H9 (cell line): ENCODE results near the gene RIOK2. TPM values are rescaled to one million over a fixed set of nuclear protein-coding genes. Genes with fewer than 3 reads are reported as not detected.

Source experiments
- DNase-seq: peaks from one replicate; pipeline ENCODE4 v3.0.0-alpha.2; 2017
- H2AFZ ChIP-seq: one replicate; pipeline ENCODE4 v1.6.1; 2013; ENCODE audit warnings: mild to moderate bottlenecking, low read length, control low read depth, moderate library complexity
- H2AK5ac ChIP-seq: 2 replicates; pipeline ENCODE4 v1.6.1; 2013; ENCODE audit warnings: low read length, control low read depth, mixed read lengths; ENCODE audit not compliant: insufficient read length
- H2BK120ac ChIP-seq: one replicate; pipeline ENCODE4 v1.6.1; 2013; ENCODE audit warnings: low read depth, mild to moderate bottlenecking, low read length, control low read depth, inconsistent platforms; ENCODE audit not compliant: poor library complexity, severe bottlenecking
- H2BK12ac ChIP-seq: 2 replicates; pipeline ENCODE4 v1.6.1; 2013; ENCODE audit warnings: low read length, control low read depth, mixed read lengths, low read depth; ENCODE audit not compliant: insufficient read length
- H2BK15ac ChIP-seq: 2 replicates; pipeline ENCODE4 v1.6.1; 2013; ENCODE audit warnings: low read depth, low read length, control low read depth
- H2BK20ac ChIP-seq: one replicate; pipeline ENCODE4 v1.6.1; 2013; ENCODE audit warnings: low read depth, mild to moderate bottlenecking, low read length, control low read depth, inconsistent platforms; ENCODE audit not compliant: poor library complexity, severe bottlenecking
- H2BK5ac ChIP-seq: 2 replicates; pipeline ENCODE4 v1.6.1; 2013; ENCODE audit warnings: low read length, control low read depth, mixed read lengths; ENCODE audit not compliant: insufficient read length
- H3K14ac ChIP-seq: 2 replicates; pipeline ENCODE4 v1.6.1; 2013; ENCODE audit warnings: low read length, control low read depth; ENCODE audit not compliant: insufficient read depth
- H3K18ac ChIP-seq: 2 replicates; pipeline ENCODE4 v1.6.1; 2013; ENCODE audit warnings: low read depth, mild to moderate bottlenecking, mixed read lengths, low read length, control low read depth; ENCODE audit not compliant: insufficient read length
- H3K23ac ChIP-seq: 2 replicates; pipeline ENCODE4 v1.6.1; 2013; ENCODE audit warnings: low read length, control low read depth, mixed read lengths, low read depth; ENCODE audit not compliant: insufficient read length
- H3K23me2 ChIP-seq: 2 replicates; pipeline ENCODE4 v1.6.1; 2013; ENCODE audit warnings: low read depth, mild to moderate bottlenecking, mixed read lengths, low read length, control low read depth; ENCODE audit not compliant: insufficient read length, poor library complexity, severe bottlenecking
- H3K27ac ChIP-seq: 2 replicates; pipeline ENCODE4 v1.5.1; 2013; ENCODE audit warnings: low read length, control low read depth, mixed read lengths, low read depth; ENCODE audit not compliant: insufficient read length
- H3K27me3 ChIP-seq: 2 replicates; pipeline ENCODE4 v1.6.1; 2013; ENCODE audit warnings: low read length, control low read depth, inconsistent platforms; ENCODE audit not compliant: insufficient read depth
- H3K4ac ChIP-seq: 2 replicates; pipeline ENCODE4 v1.6.1; 2013; ENCODE audit warnings: low read depth, mild to moderate bottlenecking, control low read depth, inconsistent platforms, low read length, moderate library complexity
- H3K4me1 ChIP-seq: 2 replicates; pipeline ENCODE4 v1.6.1; 2013; ENCODE audit warnings: low read length, control low read depth, inconsistent platforms; ENCODE audit not compliant: insufficient read depth
- H3K4me2 ChIP-seq: 2 replicates; pipeline ENCODE4 v1.6.1; 2013; ENCODE audit warnings: low read length, control low read depth, mixed read lengths; ENCODE audit not compliant: insufficient read length, insufficient read depth
- H3K56ac ChIP-seq: 2 replicates; pipeline ENCODE4 v1.6.1; 2013; ENCODE audit warnings: low read depth, mild to moderate bottlenecking, mixed read lengths, low read length, control low read depth; ENCODE audit not compliant: insufficient read length
- H3K79me1 ChIP-seq: 2 replicates; pipeline ENCODE4 v1.6.1; 2013; ENCODE audit warnings: low read depth, mild to moderate bottlenecking, moderate library complexity, low read length, control low read depth, inconsistent platforms; ENCODE audit not compliant: insufficient read depth, poor library complexity, severe bottlenecking
- H3K79me2 ChIP-seq: 2 replicates; pipeline ENCODE4 v1.6.1; 2013; ENCODE audit warnings: low read length, control low read depth, inconsistent platforms; ENCODE audit not compliant: insufficient read depth
- H3K9ac ChIP-seq: 2 replicates; pipeline ENCODE4 v1.6.1; 2013; ENCODE audit warnings: low read length, control low read depth, mixed read lengths; ENCODE audit not compliant: insufficient read length; ENCODE audit errors: extremely low read depth
- H3K9me3 ChIP-seq: one replicate; pipeline ENCODE4 v1.6.1; 2013; ENCODE audit warnings: low read depth, low read length, inconsistent platforms; ENCODE audit not compliant: control insufficient read depth
- H3T11ph ChIP-seq: one replicate; pipeline ENCODE4 v1.6.1; 2013; ENCODE audit warnings: mild to moderate bottlenecking, low read length, control low read depth, inconsistent platforms
- H4K20me1 ChIP-seq: one replicate; pipeline ENCODE4 v1.6.1; 2013; ENCODE audit not compliant: control insufficient read depth, insufficient read length, insufficient read depth
- H4K5ac ChIP-seq: 2 replicates; pipeline ENCODE4 v1.6.1; 2013; ENCODE audit warnings: low read depth, mild to moderate bottlenecking, mixed read lengths, low read length, control low read depth; ENCODE audit not compliant: insufficient read length
- H4K8ac ChIP-seq: replicated peaks from 2 replicates; pipeline ENCODE4 v1.6.1; 2013; ENCODE audit warnings: low read length, control low read depth, mixed read lengths, low read depth; ENCODE audit not compliant: insufficient read length
- H4K91ac ChIP-seq: 2 replicates; pipeline ENCODE4 v1.6.1; 2013; ENCODE audit warnings: low read depth, mild to moderate bottlenecking, moderate library complexity, mixed read lengths, low read length, control low read depth; ENCODE audit not compliant: insufficient read length
- H3K27ac Mint-ChIP-seq, 3 experiments: 2 replicates in 2 of 3; 3 replicates in 1 of 3; pipeline ENCODE4 v1.8.0; 2020 to 2021; ENCODE audit warnings: mixed read lengths in 3 of 3, mild to moderate bottlenecking in 1 of 3, moderate library complexity in 1 of 3
- H3K27me3 Mint-ChIP-seq: 2 replicates; pipeline ENCODE4 v1.8.0; 2021; ENCODE audit warnings: low read depth, mild to moderate bottlenecking, moderate library complexity, mixed read lengths
- H3K36me3 Mint-ChIP-seq, 3 experiments: 2 replicates in 2 of 3; 3 replicates in 1 of 3; pipeline ENCODE4 v1.8.0; 2020 to 2021; ENCODE audit warnings: low read depth in 3 of 3, mixed read lengths in 3 of 3; ENCODE audit not compliant: insufficient read depth in 1 of 3
- H3K4me1 Mint-ChIP-seq, 2 experiments: 2 replicates each; pipeline ENCODE4 v1.8.0; 2020; ENCODE audit warnings: mixed read lengths in 2 of 2
- H3K4me3 Mint-ChIP-seq, 2 experiments: 2 replicates in 1 of 2; 3 replicates in 1 of 2; pipeline ENCODE4 v1.8.0; 2020 to 2021; ENCODE audit warnings: mild to moderate bottlenecking in 2 of 2, mixed read lengths in 2 of 2, moderate library complexity in 1 of 2
- H3K9me3 Mint-ChIP-seq, 2 experiments: 2 replicates in 1 of 2; 3 replicates in 1 of 2; pipeline ENCODE4 v1.8.0; 2020; ENCODE audit warnings: mild to moderate bottlenecking in 2 of 2, mixed read lengths in 2 of 2, moderate library complexity in 1 of 2
- CTCF ChIP-seq: fragments of 200-600 bp; sonication (generic); conservative IDR thresholded peaks from 3 replicates; pipeline ENCODE4 v1.8.0; 2021; ENCODE audit warnings: antibody characterized with exemption, mild to moderate bottlenecking
- WGBS: extraction: QIAGEN DNeasy Blood & Tissue Kit; methylation state at CpG from one replicate; pipeline ENCODE4 v1.1.7; 2013; ENCODE audit warnings: missing lambda C conversion rate, low lambda C conversion rate, mixed read lengths; ENCODE audit not compliant: insufficient read length; ENCODE audit errors: extremely low coverage; 5-methylcytosine and 5-hydroxymethylcytosine counted together
- total RNA-seq: library from RNA; stranded (reverse); gene quantifications from 2 replicates; pipeline ENCODE4 v1.2.1, GENCODE V29; 2021

RIOK2 gene
- total RNA-seq, 1 experiment from 2014 or later: 39.5 TPM

GRCh38 chr5:97162045-97162444 lies 21.0 kb downstream of the RIOK2 start:
- H2AFZ ChIP-seq: no peak overlapping the region
- no peak overlapping the region for H2AK5ac ChIP-seq
- DNase-seq: peak; percentile 52
- H3K14ac ChIP-seq: no peak overlapping the region
- no peak overlapping the region for H2BK120ac ChIP-seq
- H3T11ph ChIP-seq: no peak overlapping the region
- H3K9ac ChIP-seq: no peak overlapping the region
- no peak overlapping the region for H4K8ac ChIP-seq
- no peak overlapping the region for H3K23ac ChIP-seq
- no peaks in the 10 kb centered on the region for H3K79me1 ChIP-seq
- H2BK5ac ChIP-seq: no peak overlapping the region
- no peak overlapping the region for H4K91ac ChIP-seq
- H3K4me1 Mint-ChIP-seq: no peaks in the 10 kb centered on the region
- H2BK12ac ChIP-seq: no peak overlapping the region
- H2BK20ac ChIP-seq: no peak overlapping the region
- no peak overlapping the region for H3K18ac ChIP-seq
- H3K36me3 Mint-ChIP-seq: peaks cover 11 to 40% (median 30%) of the 10 kb centered on the region in 3 experiments; a peak in 6 of 7 replicates
- H3K4ac ChIP-seq: no peak overlapping the region
- H3K4me3 Mint-ChIP-seq: peak overlapping the region in 1 of 2 experiments; percentile 17; a peak in 1 of 5 replicates
- no peaks in the 10 kb centered on the region for H3K27me3 ChIP-seq
- H4K20me1 ChIP-seq: no peaks in the 10 kb centered on the region
- H3K56ac ChIP-seq: no peak overlapping the region
- no peaks in the 10 kb centered on the region for H3K4me1 ChIP-seq
- no peak overlapping the region; a peak in 1 of 7 replicates for H3K27ac Mint-ChIP-seq
- H3K79me2 ChIP-seq: no peaks in the 10 kb centered on the region
- no peaks in the 10 kb centered on the region for H3K9me3 ChIP-seq
- no peaks in the 10 kb centered on the region for H3K23me2 ChIP-seq
- no CpG with 5 or more reads among the region's 4 CpGs for WGBS
- no peak overlapping the region for H3K27ac ChIP-seq
- H4K5ac ChIP-seq: no peak overlapping the region
- no peak overlapping the region for H3K4me2 ChIP-seq
- H3K9me3 Mint-ChIP-seq: peaks cover 11 to 12% of the 10 kb centered on the region in 2 experiments
- peak; percentile 91 for TF ChIP-seq CTCF
- H2BK15ac ChIP-seq: no peak overlapping the region
- no peaks in the 10 kb centered on the region; the same call in 1 of the 2 replicates for H3K27me3 Mint-ChIP-seq
